K562 (cell line): ENCODE data around the gene ARHGAP23. TPM values are rescaled to one million over a fixed set of nuclear protein-coding genes. Genes with fewer than 3 reads are reported as not detected.
A peak's percentile ranks its signal among the peaks of the same experiment; 100 is the strongest.

Experiments used
- ATAC-seq: fragments of 200-7000 bp; cut with Tn5 transposase; 3 replicates; pipeline ENCODE4 v1.9.1; 2020; ENCODE audit warnings: moderate library complexity
- BruUV-seq: library from RNA; stranded (reverse); fragments of 400-500 nt; replicated peaks from 2 replicates; lab custom pipeline; 2021; lab: Mats Ljungman, UMichigan
- CTCF ChIA-PET: fragments of 300-600 bp; formaldehyde crosslinking; extraction: SDS; loops from one replicate; lab custom pipeline; 2021; ENCODE audit warnings: low intra/inter-chr PET ratio; lab: Yijun Ruan, JAX
- POLR2A ChIA-PET: fragments of 300-600, 350-650 bp; sonication (Branson Sonifier 250); formaldehyde crosslinking; extraction: SDS; loops from one replicate; lab custom pipeline; 2021; ENCODE audit warnings: antibody characterized with exemption, inconsistent platforms; lab: Yijun Ruan, JAX
- DNase-seq, 4 experiments: peaks; one replicate each; pipeline versions ENCODE4 v3.0.0 to v3.0.0-alpha.2; 2011 to 2018; ENCODE audit warnings: low spot score in 3 of 4, mixed read lengths in 3 of 4; ENCODE audit errors: extremely low read depth in 1 of 4
- FAIRE-seq: peaks from 2 replicates; lab custom pipeline; 2011; peaks lifted over from hg19 to GRCh38; lab: Jason Lieb, UNC
- H2AFZ ChIP-seq: 2 replicates; pipeline ENCODE4 v1.6.0; 2011; ENCODE audit warnings: low read depth, low read length, control low read depth, inconsistent platforms
- H3K27ac ChIP-seq: fragments of 200-600 bp; 3 replicates; pipeline ENCODE4 v1.8.0; 2011; ENCODE audit warnings: low read depth, mild to moderate bottlenecking, control low read depth, inconsistent platforms, low read length, moderate library complexity, mixed read lengths; ENCODE audit errors: extremely low read depth
- H3K27me3 ChIP-seq, 2 experiments: fragments of 300-600 bp in 1 of 2; 2 replicates in 1 of 2; 3 replicates in 1 of 2; pipeline versions ENCODE4 v1.6.0 to v1.8.0; 2011; ENCODE audit warnings: inconsistent platforms in 2 of 2, low read length in 2 of 2, mild to moderate bottlenecking in 1 of 2, mixed read lengths in 1 of 2, moderate library complexity in 1 of 2; ENCODE audit not compliant: control insufficient read depth in 2 of 2, insufficient read depth in 2 of 2
- H3K36me3 ChIP-seq: fragments of 300-600 bp; 3 replicates; pipeline ENCODE4 v1.8.0; 2011; ENCODE audit warnings: mild to moderate bottlenecking, low read length, inconsistent platforms; ENCODE audit not compliant: control insufficient read depth, insufficient read depth
- H3K4me1 ChIP-seq, 2 experiments: fragments of 200-600 bp in 1 of 2; replicated peaks in 1 of 2; 2 replicates in 1 of 2; 3 replicates in 1 of 2; pipeline versions ENCODE4 v1.5.1 to v1.8.0; 2011; ENCODE audit warnings: inconsistent platforms in 2 of 2, low read length in 2 of 2, mild to moderate bottlenecking in 1 of 2, mixed read lengths in 1 of 2, moderate library complexity in 1 of 2; ENCODE audit not compliant: control insufficient read depth in 2 of 2, insufficient read depth in 2 of 2
- H3K4me2 ChIP-seq: 2 replicates; pipeline ENCODE4 v1.6.1; 2011; ENCODE audit warnings: low read length, control low read depth, inconsistent platforms, mixed read lengths; ENCODE audit not compliant: insufficient read depth
- H3K4me3 ChIP-seq: fragments of 200-600 bp; sonication (generic), shearing (Covaris generic); 2 replicates; pipeline ENCODE4 v1.5.1; 2016; ENCODE audit warnings: control low read depth, inconsistent platforms
- H3K79me2 ChIP-seq: fragments of 200-600 bp; 3 replicates; pipeline ENCODE4 v1.8.0; 2011; ENCODE audit warnings: low read length, inconsistent platforms; ENCODE audit not compliant: control insufficient read depth, insufficient read depth
- H3K9ac ChIP-seq, 2 experiments: 2 replicates each; pipeline versions ENCODE4 v1.6.0 to v1.6.1; 2011; ENCODE audit warnings: low read depth in 2 of 2, low read length in 2 of 2, control low read depth in 1 of 2, inconsistent platforms in 1 of 2, mild to moderate bottlenecking in 1 of 2, mixed read lengths in 1 of 2; ENCODE audit not compliant: insufficient read depth in 1 of 2
- H3K9me1 ChIP-seq: one replicate; pipeline ENCODE4 v1.6.0; 2011; ENCODE audit warnings: inconsistent platforms, mild to moderate bottlenecking, low read length, moderate library complexity; ENCODE audit not compliant: control insufficient read depth, insufficient read depth
- H3K9me3 ChIP-seq: replicated peaks from 2 replicates; pipeline ENCODE4 v1.5.1; 2011; ENCODE audit warnings: low read depth, low read length, inconsistent platforms; ENCODE audit not compliant: control insufficient read depth, insufficient read depth
- H4K20me1 ChIP-seq: replicated peaks from 2 replicates; pipeline ENCODE4 v1.6.1; 2011; ENCODE audit warnings: low read length, inconsistent platforms, mixed read lengths; ENCODE audit not compliant: control insufficient read depth, insufficient read depth
- BCOR ChIP-seq: fragments of 450-650 bp; IDR thresholded peaks from 2 replicates; pipeline ENCODE4 v1.6.1; 2016
- CREB1 ChIP-seq, 2 experiments: sonication (generic) in 1 of 2; formaldehyde crosslinking in 1 of 2; IDR thresholded peaks; 2 replicates each; pipeline versions ENCODE4 v1.6.1 to v1.8.0; 2012 to 2022; ENCODE audit warnings: inconsistent platforms in 1 of 2, mild to moderate bottlenecking in 1 of 2, missing genetic modification reagents in 1 of 2, moderate library complexity in 1 of 2
- CREM ChIP-seq: IDR thresholded peaks from 2 replicates; pipeline ENCODE4 v1.6.1; 2014; ENCODE audit warnings: antibody characterized with exemption, low read depth
- EGR1 ChIP-seq: fragments of 450-650 bp; conservative IDR thresholded peaks from 2 replicates; pipeline ENCODE4 v1.6.1; 2017; ENCODE audit warnings: mild to moderate bottlenecking
- HSF4 ChIP-seq: fragments of 250-450 bp; sonication (Bioruptor Pico); IDR thresholded peaks from 2 replicates; pipeline ENCODE4 v2.1.2; 2022; ENCODE audit warnings: mild to moderate bottlenecking, moderate library complexity, borderline replicate concordance
- IFI16 ChIP-seq: fragments of 250-450 bp; sonication (Bioruptor Pico); IDR thresholded peaks from 2 replicates; pipeline ENCODE4 v2.1.2; 2022; ENCODE audit warnings: mild to moderate bottlenecking, inconsistent platforms
- KAT2B ChIP-seq: IDR thresholded peaks from one replicate; pipeline ENCODE4 v1.6.1; 2012; ENCODE audit warnings: low read depth, mild to moderate bottlenecking, control low read depth, inconsistent platforms, low read length, moderate library complexity
- MAFG ChIP-seq: fragments of 450-650 bp; conservative IDR thresholded peaks from 2 replicates; pipeline ENCODE4 v1.6.1; 2016; ENCODE audit warnings: missing genetic modification characterization, missing compliant biosample characterization
- MEIS2 ChIP-seq: fragments of 450-650 bp; IDR thresholded peaks from 2 replicates; pipeline ENCODE4 v1.6.1; 2014; ENCODE audit warnings: mild to moderate bottlenecking; ENCODE audit not compliant: partially characterized antibody
- POLR2G ChIP-seq: fragments of 200-400 bp; formaldehyde crosslinking; IDR thresholded peaks from 2 replicates; pipeline ENCODE4 v1.6.1; 2017; ENCODE audit warnings: low read depth, mild to moderate bottlenecking, antibody characterized with exemption, low read length, moderate library complexity
- SNIP1 ChIP-seq: fragments of 450-650 bp; IDR thresholded peaks from 2 replicates; pipeline ENCODE4 v1.7.1; 2017; ENCODE audit warnings: low read depth, mild to moderate bottlenecking
- SP1 ChIP-seq: sonication (generic); formaldehyde crosslinking; IDR thresholded peaks from 2 replicates; pipeline ENCODE4 v1.8.1; 2022; ENCODE audit warnings: mild to moderate bottlenecking, missing genetic modification reagents
- U2AF2 ChIP-seq: fragments of 200-400 bp; formaldehyde crosslinking; optimal IDR thresholded peaks from 2 replicates; pipeline ENCODE3; 2017; ENCODE audit warnings: low read depth, mild to moderate bottlenecking, low read length
- ZBTB5 ChIP-seq: fragments of 450-650 bp; IDR thresholded peaks from 2 replicates; pipeline ENCODE4 v1.6.1; 2017; ENCODE audit warnings: antibody characterized with exemption
- ZNF217 ChIP-seq: sonication (generic); formaldehyde crosslinking; IDR thresholded peaks from 2 replicates; pipeline ENCODE4 v1.8.0; 2022; ENCODE audit warnings: mild to moderate bottlenecking, missing genetic modification reagents
- ZNF586 ChIP-seq: fragments of 450-650 bp; formaldehyde crosslinking; conservative IDR thresholded peaks from 2 replicates; pipeline ENCODE4 v1.4.0; 2020; ENCODE audit warnings: mild to moderate bottlenecking, moderate library complexity
- ZNF644 ChIP-seq: fragments of 200-800 bp; sonication (Bioruptor generic); IDR thresholded peaks from 2 replicates; pipeline ENCODE4 v1.6.1; 2016; ENCODE audit warnings: low read depth, missing genetic modification characterization, missing compliant biosample characterization
- WGBS: fragments of 100-300 bp; shearing (Covaris generic); methylation state at CpG from one replicate; pipeline ENCODE4 v1.1.6; 2016; ENCODE audit warnings: low coverage, mixed read lengths; ENCODE audit not compliant: insufficient coverage; ENCODE audit errors: missing lambda C conversion rate; 5-methylcytosine and 5-hydroxymethylcytosine counted together
- in situ Hi-C: fragments of 300-500 bp; cut with MboI; formaldehyde crosslinking; loops from 4 replicates; pipeline ENCODE4 v1.15.0; 2018; ENCODE audit warnings: inconsistent platforms, mixed read lengths
- intact Hi-C: fragments of 100-400 bp; cut with micrococcal nuclease; formaldehyde crosslinking; loops from 2 replicates; pipeline ENCODE4 v1.14.2; 2022
- polyA plus RNA-seq, 8 experiments: library from polyadenylated mRNA; depleted of rRNA in 4 of 8; stranded (reverse) in 5 of 8; unstranded in 3 of 8; fragments of >200 nt; fragmentation: Nextera tagmentation in 2 of 8; fragmentation: Illumina TruSeq in 1 of 8; extraction: Ambion mirVana in 2 of 8; extraction: Trizol in 1 of 8; gene quantifications; 2 replicates each; pipeline versions ENCODE4 v1.2.1 to v1.2.3, GENCODE V29; 2011 to 2014; ENCODE audit warnings: inconsistent platforms in 1 of 8, missing spikeins in 1 of 8
- total RNA-seq, 7 experiments: library from RNA; depleted of rRNA in 6 of 7; stranded (reverse); fragments of >200 nt in 6 of 7; fragmentation: Illumina TruSeq in 2 of 7; extraction: Trizol in 2 of 7; gene quantifications; 2 replicates each; pipeline versions ENCODE4 v1.2.1 to v1.2.3, GENCODE V29; 2011 to 2021; ENCODE audit warnings: low replicate concordance in 1 of 7

Gene ARHGAP23
- total and polyA plus RNA-seq, 9 of the 15 experiments (the other 6 are each of a cell fraction or from before 2014, with no cell fraction given), result 0.01 to 2.7 (median 0.70) TPM

- ATAC-seq (no peak), DNase-seq (peak in 2 of 4 experiments; percentile 66 to 67), FAIRE-seq (no peak)
- Histone ChIP-seq H3K9me1 (no peaks in the 10 kb centered on the region), H3K79me2 (no peaks in the 10 kb centered on the region), H3K4me3 (no peak overlapping the region), H2AFZ (no peak overlapping the region), H3K9ac (peak overlapping the region in 1 of 2 experiments; percentile 18; a peak in 1 of 4 replicates), H4K20me1 (peaks cover 8% of the 10 kb centered on the region), H3K27ac (no peak overlapping the region), H3K27me3 (peaks cover 14 to 48% of the 10 kb centered on the region in 2 experiments; a peak in 4 of 5 replicates), H3K4me1 (peaks cover 30 to 41% of the 10 kb centered on the region in 2 experiments), H3K9me3 (no peaks in the 10 kb centered on the region), H3K4me2 (no peak overlapping the region), H3K36me3 (no peaks in the 10 kb centered on the region)
- 11% methylated on average over 43 of the region's 78 CpGs for WGBS
- intact Hi-C loops, result no loop called here
- CTCF ChIA-PET, result no interaction called here
- in situ Hi-C loops, result no loop called here
- POLR2A ChIA-PET, result no interaction called here
- BruUV-seq, result no TSS peak
- TF ChIP-seq POLR2G (no peak), CREM (no peak), U2AF2 (no peak), CREB1 (IDR thresholded peaks at IDR 0.05) (no peak), CREB1 (CRISPR knock-in tag; IDR thresholded peaks at IDR 0.05) (no peak), ZNF586 (no peak), IFI16 (CRISPR knock-in tag) (no peak), SNIP1 (no peak), SP1 (CRISPR knock-in tag) (no peak), ZBTB5 (no peak), ZNF217 (CRISPR knock-in tag) (no peak), MAFG (tag) (no peak), MEIS2 (no peak), HSF4 (CRISPR knock-in tag) (no peak), ZNF644 (tag) (no peak), KAT2B (no peak), EGR1 (no peak), BCOR (no peak)
Observed at GRCh38 chr17:38418693-38419507, 9.4 kb upstream of the ARHGAP23 start.
